Measurements from ENCODE around the gene TRIM3.

TRIM3 gene

DNA sequence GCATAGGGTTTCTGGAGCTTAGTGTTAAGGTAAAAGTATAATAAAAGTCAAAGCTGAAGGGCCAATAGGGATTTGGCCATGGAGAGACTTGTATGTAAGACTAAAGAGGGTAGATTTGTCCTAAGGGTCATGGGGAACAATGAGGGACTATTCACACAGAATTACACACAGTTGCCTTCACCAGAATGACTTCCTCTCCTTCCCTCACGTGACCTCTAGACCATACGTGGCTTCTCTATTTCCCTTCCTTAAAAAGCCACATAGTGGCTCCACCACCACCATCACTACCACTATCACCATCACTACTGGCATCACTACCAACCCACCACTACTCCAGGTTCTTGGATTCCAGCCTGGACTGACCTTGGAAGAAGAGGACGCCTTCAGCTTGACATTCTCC, 35.7 kb downstream of the TRIM3 start:
- Mint-ChIP-seq H3K4me1 (ENCODE audit: low read depth) (peaks cover 3% of the 10 kb centered on the region), H3K4me3 (no peak overlapping the region), H3K36me3 (ENCODE audit: low read depth) (no peaks in the 10 kb centered on the region), H3K27ac (no peak overlapping the region), H3K9me3 (no peaks in the 10 kb centered on the region), H3K27me3 (ENCODE audit: low read depth) (no peaks in the 10 kb centered on the region)

GRCh38 chr11:6437423-6437822, 36.3 kb downstream of the TRIM3 start:
- no peak overlapping the region for H3K27ac Mint-ChIP-seq
- H3K9me3 Mint-ChIP-seq, result no peaks in the 10 kb centered on the region
- H3K36me3 Mint-ChIP-seq (ENCODE audit: low read depth), result no peaks in the 10 kb centered on the region
- H3K4me3 Mint-ChIP-seq, result no peak overlapping the region
- H3K27me3 Mint-ChIP-seq (ENCODE audit: low read depth), result no peaks in the 10 kb centered on the region
- peaks cover 3% of the 10 kb centered on the region for H3K4me1 Mint-ChIP-seq (ENCODE audit: low read depth)

GRCh38 chr11:6433998-6434660, 39.6 kb downstream of the TRIM3 start:
- Mint-ChIP-seq H3K27ac (no peak overlapping the region), H3K9me3 (no peaks in the 10 kb centered on the region), H3K4me1 (ENCODE audit: low read depth) (peaks cover 3% of the 10 kb centered on the region), H3K36me3 (ENCODE audit: low read depth) (no peaks in the 10 kb centered on the region), H3K27me3 (ENCODE audit: low read depth) (no peaks in the 10 kb centered on the region), H3K4me3 (no peak overlapping the region)

GRCh38 chr11:6431861-6432260, 41.9 kb downstream of the TRIM3 start:
- H3K36me3 Mint-ChIP-seq (ENCODE audit: low read depth), result no peaks in the 10 kb centered on the region
- H3K27me3 Mint-ChIP-seq (ENCODE audit: low read depth), result peaks cover 13% of the 10 kb centered on the region
- H3K27ac Mint-ChIP-seq, result no peak overlapping the region
- H3K4me3 Mint-ChIP-seq, result no peak overlapping the region
- no peaks in the 10 kb centered on the region for H3K9me3 Mint-ChIP-seq
- peaks cover 3% of the 10 kb centered on the region for H3K4me1 Mint-ChIP-seq (ENCODE audit: low read depth)

DNA sequence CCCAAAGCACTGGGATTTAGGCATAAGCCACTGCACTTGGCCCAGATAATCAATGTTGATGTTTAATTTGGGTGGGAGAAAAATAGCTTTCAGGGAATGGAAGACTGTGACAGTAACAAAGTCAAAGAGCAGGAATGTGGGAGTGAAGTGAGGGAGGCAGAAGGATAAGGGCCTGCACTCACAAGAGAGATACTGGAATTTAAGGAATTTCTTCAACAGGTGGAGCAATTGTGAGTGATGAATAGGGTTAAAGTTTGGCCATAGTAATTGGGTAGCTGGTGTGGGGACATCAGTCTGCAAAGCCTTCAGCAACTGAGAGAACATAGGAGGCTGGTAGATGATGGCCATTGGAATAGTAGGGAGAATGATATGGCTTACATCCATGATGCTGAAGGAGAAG, 46.2 kb downstream of the TRIM3 start:
- no peaks in the 10 kb centered on the region for H3K4me1 Mint-ChIP-seq (ENCODE audit: low read depth)

GRCh38 chr11:6420677-6421076, 53.1 kb downstream of the TRIM3 start:
- Mint-ChIP-seq H3K9me3 (no peaks in the 10 kb centered on the region), H3K27me3 (ENCODE audit: low read depth) (peaks cover 58% of the 10 kb centered on the region), H3K4me1 (ENCODE audit: low read depth) (peaks cover 6% of the 10 kb centered on the region), H3K4me3 (no peak overlapping the region), H3K36me3 (ENCODE audit: low read depth) (no peaks in the 10 kb centered on the region), H3K27ac (no peak overlapping the region)

More for the DNA sequence above, 46.2 kb downstream of the TRIM3 start:
- H3K27me3 Mint-ChIP-seq (ENCODE audit: low read depth), result peaks cover 56% of the 10 kb centered on the region
- H3K9me3 Mint-ChIP-seq, result no peaks in the 10 kb centered on the region
- H3K27ac Mint-ChIP-seq, result no peak overlapping the region
- H3K4me3 Mint-ChIP-seq, result no peak overlapping the region
- no peaks in the 10 kb centered on the region for H3K36me3 Mint-ChIP-seq (ENCODE audit: low read depth)

- Mint-ChIP-seq H3K27ac (peak within 1 kb of the TSS; percentile 27), H3K4me1 (ENCODE audit: low read depth) (peaks cover 6% of the 10 kb centered on the region), H3K9me3 (no peaks in the 10 kb centered on the region), H3K27me3 (ENCODE audit: low read depth) (peaks cover 42% of the 10 kb centered on the region), H3K4me3 (peak within 1 kb of the TSS; percentile 75), H3K36me3 (ENCODE audit: low read depth) (no peaks in the 10 kb centered on the region)
These were observed 54.6 kb downstream of the TRIM3 start, which contains the start of gene APBB1 for GRCh38 chr11:6419009-6419631. TSS of gene APBB1 (minus strand) at chr11:6419094. CDS start at chr11:6411347, 7,747 bp downstream.

GRCh38 chr11:6418557-6419008, 55.2 kb downstream of the TRIM3 start:
- Mint-ChIP-seq H3K9me3 (no peaks in the 10 kb centered on the region), H3K4me1 (ENCODE audit: low read depth) (peaks cover 6% of the 10 kb centered on the region), H3K4me3 (no peak overlapping the region), H3K36me3 (ENCODE audit: low read depth) (no peaks in the 10 kb centered on the region), H3K27me3 (ENCODE audit: low read depth) (peaks cover 37% of the 10 kb centered on the region), H3K27ac (no peak overlapping the region)

DNA sequence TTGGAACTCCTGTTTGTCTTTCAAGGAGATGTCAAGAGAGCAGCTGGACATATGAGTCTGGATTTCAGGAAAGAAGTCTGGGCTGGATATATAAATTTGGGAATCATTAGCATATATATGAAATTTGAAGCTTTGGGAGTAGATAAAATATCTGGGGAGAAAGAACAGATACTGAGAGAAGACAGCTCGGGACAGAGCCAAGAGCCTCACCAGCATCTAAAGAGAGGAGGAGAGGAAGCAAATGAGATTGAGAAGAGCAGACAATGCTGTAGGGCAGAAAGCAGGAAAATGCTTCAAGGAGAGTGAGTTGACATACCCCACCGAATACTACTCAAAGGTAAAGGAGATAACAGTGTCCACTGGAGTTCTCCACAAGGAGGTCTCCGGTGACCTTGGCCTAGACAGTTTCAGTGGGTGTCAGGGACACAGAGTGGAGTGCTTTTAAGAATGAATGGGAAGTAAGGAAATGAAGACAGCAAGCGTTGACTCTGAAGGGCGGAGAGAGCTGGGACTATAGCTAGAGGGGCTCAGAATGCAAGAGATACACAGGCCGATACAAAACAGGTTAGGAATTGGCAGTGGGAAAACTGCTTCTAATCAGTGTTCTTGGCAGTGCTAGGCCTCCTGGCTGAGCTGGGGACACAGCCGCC, 55.7 kb downstream of the TRIM3 start:
- no peak overlapping the region for H3K27ac Mint-ChIP-seq
- H3K9me3 Mint-ChIP-seq, result no peaks in the 10 kb centered on the region
- H3K36me3 Mint-ChIP-seq (ENCODE audit: low read depth), result no peaks in the 10 kb centered on the region
- peaks cover 9% of the 10 kb centered on the region for H3K4me1 Mint-ChIP-seq (ENCODE audit: low read depth)
- no peak overlapping the region for H3K4me3 Mint-ChIP-seq
- peaks cover 31% of the 10 kb centered on the region for H3K27me3 Mint-ChIP-seq (ENCODE audit: low read depth)

DNA sequence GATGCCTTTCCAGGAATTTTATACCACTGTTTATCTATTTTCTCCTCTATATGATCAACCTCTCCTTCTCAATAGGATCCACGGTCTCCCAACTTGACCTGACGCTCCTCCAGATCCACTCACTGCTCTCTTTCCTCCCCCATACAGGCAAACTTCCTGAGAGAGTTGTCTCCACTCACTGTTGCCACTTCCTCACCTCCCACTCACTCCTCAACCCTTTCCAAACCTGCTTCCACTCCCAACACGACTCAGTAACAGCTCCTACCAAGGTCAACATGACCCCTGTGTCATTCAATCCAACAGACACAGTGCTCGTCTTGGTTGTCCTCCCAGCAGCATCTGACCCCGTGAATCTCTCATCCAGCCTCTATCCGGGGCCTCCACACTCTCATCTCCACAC, 57.9 kb downstream of the TRIM3 start:
- Mint-ChIP-seq H3K27ac (no peak overlapping the region), H3K4me1 (ENCODE audit: low read depth) (peaks cover 10% of the 10 kb centered on the region), H3K9me3 (no peaks in the 10 kb centered on the region), H3K27me3 (ENCODE audit: low read depth) (peaks cover 12% of the 10 kb centered on the region), H3K36me3 (ENCODE audit: low read depth) (peaks cover under 1% of the 10 kb centered on the region), H3K4me3 (no peak overlapping the region)

- no peak overlapping the region for H3K4me3 Mint-ChIP-seq
- H3K27me3 Mint-ChIP-seq (ENCODE audit: low read depth), result peaks cover 4% of the 10 kb centered on the region
- peaks cover 5% of the 10 kb centered on the region for H3K36me3 Mint-ChIP-seq (ENCODE audit: low read depth)
- no peak overlapping the region for H3K27ac Mint-ChIP-seq
- H3K4me1 Mint-ChIP-seq (ENCODE audit: low read depth), result peaks cover 9% of the 10 kb centered on the region
- H3K9me3 Mint-ChIP-seq, result no peaks in the 10 kb centered on the region
These were observed 58.8 kb downstream of the TRIM3 start for GRCh38 chr11:6414874-6415328.

DNA sequence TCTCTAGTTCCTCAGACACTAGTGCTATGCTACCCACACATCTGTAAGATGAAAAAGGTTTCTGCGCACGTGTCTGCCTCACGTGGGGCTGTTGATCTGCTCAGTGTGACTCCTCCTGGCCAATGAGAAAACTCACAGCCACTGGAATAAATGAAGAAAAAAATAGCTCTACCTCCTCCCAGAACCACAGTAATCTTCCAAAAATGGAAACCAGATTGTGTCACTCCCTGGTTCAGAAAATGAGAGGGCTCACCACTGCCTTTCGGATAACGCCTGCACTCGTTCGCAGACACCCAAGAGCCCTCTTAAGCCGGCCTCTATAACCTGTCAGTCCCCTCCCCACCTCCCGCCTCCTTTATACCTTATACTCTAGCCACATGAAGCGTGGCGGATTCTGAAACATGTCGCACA, 59.9 kb downstream of the TRIM3 start:
- Mint-ChIP-seq H3K27ac (no peak overlapping the region), H3K9me3 (no peaks in the 10 kb centered on the region), H3K36me3 (ENCODE audit: low read depth) (peaks cover 9% of the 10 kb centered on the region), H3K4me1 (ENCODE audit: low read depth) (peaks cover 5% of the 10 kb centered on the region), H3K4me3 (no peak overlapping the region), H3K27me3 (ENCODE audit: low read depth) (no peaks in the 10 kb centered on the region)

- Mint-ChIP-seq H3K4me1 (ENCODE audit: low read depth) (peaks cover 15% of the 10 kb centered on the region), H3K4me3 (no peak overlapping the region), H3K9me3 (no peaks in the 10 kb centered on the region), H3K27me3 (ENCODE audit: low read depth) (no peaks in the 10 kb centered on the region), H3K36me3 (ENCODE audit: low read depth) (peaks cover 12% of the 10 kb centered on the region), H3K27ac (no peak overlapping the region)
These were observed 62.1 kb downstream of the TRIM3 start for GRCh38 chr11:6411594-6412031.

- H3K27ac Mint-ChIP-seq, result no peak overlapping the region
- H3K4me1 Mint-ChIP-seq (ENCODE audit: low read depth), result peaks cover 22% of the 10 kb centered on the region
- H3K4me3 Mint-ChIP-seq, result no peak overlapping the region
- no peaks in the 10 kb centered on the region for H3K9me3 Mint-ChIP-seq
- peaks cover 16% of the 10 kb centered on the region for H3K36me3 Mint-ChIP-seq (ENCODE audit: low read depth)
- H3K27me3 Mint-ChIP-seq (ENCODE audit: low read depth), result peaks cover 3% of the 10 kb centered on the region
These were observed 62.9 kb downstream of the TRIM3 start for GRCh38 chr11:6410695-6411430.
